HG03066 (cell line): ENCODE measurements around the gene PCDH10.

Experiments
- ATAC-seq: cut with Tn5 transposase; IDR thresholded peaks from one replicate; pipeline ENCODE4 v1.9.1; 2021; ENCODE audit warnings: low read depth; ENCODE audit not compliant: unreplicated experiment

PCDH10 gene

GRCh38 chr4:133149364-133149695 is 236 bp downstream of the PCDH10 start:
- ATAC-seq = no peak

- no peak for ATAC-seq
Measured at GRCh38 chr4:133149932-133150471, 908 bp downstream of the PCDH10 start.

- ATAC-seq = no peak
Measured at GRCh38 chr4:133150486-133151340, 1.6 kb downstream of the PCDH10 start.

- ATAC-seq = no peak
Measured at GRCh38 chr4:133151341-133151690, 2.2 kb downstream of the PCDH10 start.

GRCh38 chr4:133151691-133152329 is 2.7 kb downstream of the PCDH10 start:
- no peak for ATAC-seq

- ATAC-seq = no peak
Measured at GRCh38 chr4:133152330-133152821, 3.3 kb downstream of the PCDH10 start.

GRCh38 chr4:133152831-133153481 is 3.9 kb downstream of the PCDH10 start:
- ATAC-seq = no peak

- ATAC-seq = no peak
Measured at GRCh38 chr4:133154725-133155124, 5.6 kb downstream of the PCDH10 start.

- no peak for ATAC-seq
Measured at GRCh38 chr4:133156096-133156495, 7.0 kb downstream of the PCDH10 start.

- ATAC-seq = no peak
Measured at GRCh38 chr4:133156556-133156955, 7.5 kb downstream of the PCDH10 start.

- no peak for ATAC-seq
Measured at GRCh38 chr4:133157460-133158160, 8.5 kb downstream of the PCDH10 start.

GRCh38 chr4:133160853-133161252 is 11.8 kb downstream of the PCDH10 start:
- ATAC-seq = no peak

- ATAC-seq = no peak
Measured at GRCh38 chr4:133161570-133162295, 12.6 kb downstream of the PCDH10 start.

GRCh38 chr4:133162941-133163340 is 13.8 kb downstream of the PCDH10 start:
- ATAC-seq = no peak

GRCh38 chr4:133178956-133179355 is 29.9 kb downstream of the PCDH10 start:
- ATAC-seq = no peak

GRCh38 chr4:133186210-133186609 is 37.1 kb downstream of the PCDH10 start:
- no peak for ATAC-seq

- ATAC-seq = no peak
Measured at GRCh38 chr4:133186845-133187244, 37.8 kb downstream of the PCDH10 start.

- no peak for ATAC-seq
Measured at GRCh38 chr4:133188433-133189146, 39.5 kb downstream of the PCDH10 start.

- no peak for ATAC-seq
Measured at GRCh38 chr4:133189147-133189517, 40.0 kb downstream of the PCDH10 start.
